ENCODE results near the gene BTBD16.
A peak's percentile ranks its signal among the peaks of the same experiment; 100 is the strongest.

The BTBD16 gene

GRCh38 chr10:122347170-122347841 is 76.2 kb downstream of the BTBD16 start:
- DNase-seq, result no peak

GRCh38 chr10:122348512-122348911 is 77.4 kb downstream of the BTBD16 start:
- DNase-seq, result no peak

GRCh38 chr10:122348935-122349361 is 77.9 kb downstream of the BTBD16 start:
- DNase-seq, result no peak

GRCh38 chr10:122349758-122350369 is 78.8 kb downstream of the BTBD16 start:
- DNase-seq, result no peak

- no peak for DNase-seq
Observed at GRCh38 chr10:122350893-122351292, 79.8 kb downstream of the BTBD16 start.

GRCh38 chr10:122352817-122353525 is 81.9 kb downstream of the BTBD16 start:
- DNase-seq, result no peak

GRCh38 chr10:122354383-122354782 is 83.3 kb downstream of the BTBD16 start:
- no peak for DNase-seq

- no peak for DNase-seq
Observed at GRCh38 chr10:122357685-122358084, 86.6 kb downstream of the BTBD16 start.

- DNase-seq, result no peak
Observed at GRCh38 chr10:122359621-122360020, 88.5 kb downstream of the BTBD16 start.

- DNase-seq, result no peak
Observed at GRCh38 chr10:122361046-122361445, 90.0 kb downstream of the BTBD16 start.

GRCh38 chr10:122362031-122362592 is 91.0 kb downstream of the BTBD16 start:
- DNase-seq, result no peak

- no peak for DNase-seq
Observed at GRCh38 chr10:122362621-122363020, 91.5 kb downstream of the BTBD16 start.

GRCh38 chr10:122363311-122363710 is 92.2 kb downstream of the BTBD16 start:
- no peak for DNase-seq

GRCh38 chr10:122363722-122364463 is 92.8 kb downstream of the BTBD16 start:
- DNase-seq, result no peak

- DNase-seq, result no peak
Observed at GRCh38 chr10:122368502-122369254, 97.6 kb downstream of the BTBD16 start.

GRCh38 chr10:122373108-122373507 is 102.0 kb downstream of the BTBD16 start:
- DNase-seq, result no peak

GRCh38 chr10:122373721-122374120 is 102.6 kb downstream of the BTBD16 start:
- no peak for DNase-seq

- peak; percentile 67 for DNase-seq
Observed at GRCh38 chr10:122374237-122374858, 103.3 kb downstream of the BTBD16 start, which contains the start of gene PLEKHA1. Gene PLEKHA1, plus strand, starts transcription at chr10:122374708. Its CDS starts 18,493 bp downstream, at chr10:122393201.

GRCh38 chr10:122374859-122375678 is 104.0 kb downstream of the BTBD16 start:
- DNase-seq, result no peak

GRCh38 chr10:122375679-122376160 is 104.6 kb downstream of the BTBD16 start:
- no peak for DNase-seq
